ENCODE measurements around the gene PILRA. TPM values are rescaled to one million over a fixed set of nuclear protein-coding genes. Genes with fewer than 3 reads are reported as not detected.

Gene PILRA
- total RNA-seq, 1 experiment from 2014 or later: 3.2 TPM

GRCh38 chr7:100444311-100445278 lies 71.3 kb downstream of the PILRA start:
- Mint-ChIP-seq H3K27ac (peak overlapping the region; percentile 57 to 86 (median 72); a peak in 4 of 7 replicates), H3K27me3 (ENCODE audit: low read depth) (no peaks in the 10 kb centered on the region), H3K4me1 (peaks cover 6 to 12% of the 10 kb centered on the region in 2 experiments), H3K36me3 (ENCODE audit: insufficient read depth in 1 of 3, low read depth in 3 of 3) (peaks cover 0 to 6% (median 0%) of the 10 kb centered on the region in 3 experiments; a peak in 2 of 7 replicates), H3K9me3 (no peaks in the 10 kb centered on the region), H3K4me3 (no peak overlapping the region)
- Histone ChIP-seq H4K5ac (ENCODE audit: insufficient read length, low read depth, low read length) (peak overlapping the region; percentile 70), H2BK15ac (ENCODE audit: low read depth, low read length) (no peak overlapping the region), H3K4me2 (ENCODE audit: insufficient read depth, insufficient read length, low read length) (no peak overlapping the region), H2AK5ac (ENCODE audit: insufficient read length, low read length) (no peak overlapping the region), H3K9me3 (ENCODE audit: control insufficient read depth, low read depth, low read length) (no peaks in the 10 kb centered on the region), H3K23ac (ENCODE audit: insufficient read length, low read depth, low read length) (no peak overlapping the region), H2BK120ac (ENCODE audit: low read depth, low read length, poor library complexity, severe bottlenecking) (no peak overlapping the region), H3K9ac (ENCODE audit: extremely low read depth, insufficient read length, low read length) (no peak overlapping the region), H3K79me2 (ENCODE audit: insufficient read depth, low read length) (no peaks in the 10 kb centered on the region), H3K14ac (ENCODE audit: insufficient read depth, low read length) (peak overlapping the region; percentile 65), H2BK12ac (ENCODE audit: insufficient read length, low read depth, low read length) (no peak overlapping the region), H4K20me1 (ENCODE audit: control insufficient read depth, insufficient read depth, insufficient read length) (no peaks in the 10 kb centered on the region), H3K27me3 (ENCODE audit: insufficient read depth, low read length) (no peaks in the 10 kb centered on the region), H3K56ac (ENCODE audit: insufficient read length, low read depth, low read length) (no peak overlapping the region), H3K27ac (ENCODE audit: insufficient read length, low read depth, low read length) (no peak overlapping the region), H3K4ac (ENCODE audit: low read depth, low read length) (no peak overlapping the region), H3K79me1 (ENCODE audit: insufficient read depth, low read depth, low read length, poor library complexity, severe bottlenecking) (no peaks in the 10 kb centered on the region), H3K4me1 (ENCODE audit: insufficient read depth, low read length) (no peaks in the 10 kb centered on the region), H2BK5ac (ENCODE audit: insufficient read length, low read length) (no peak overlapping the region), H3K18ac (ENCODE audit: insufficient read length, low read depth, low read length) (no peak overlapping the region), H4K91ac (ENCODE audit: insufficient read length, low read depth, low read length) (no peak overlapping the region), H4K8ac (replicated peaks; ENCODE audit: insufficient read length, low read depth, low read length) (no peak overlapping the region), H2BK20ac (ENCODE audit: low read depth, low read length, poor library complexity, severe bottlenecking) (no peak overlapping the region), H3K23me2 (ENCODE audit: insufficient read length, low read depth, low read length, poor library complexity, severe bottlenecking) (no peaks in the 10 kb centered on the region), H3T11ph (ENCODE audit: low read length) (no peak overlapping the region), H2AFZ (ENCODE audit: low read length) (no peak overlapping the region)
- peak; percentile 41 for DNase-seq
- no CpG with 5 or more reads among the region's 14 CpGs for WGBS (ENCODE audit: extremely low coverage, insufficient read length, low lambda C conversion rate)
- TF ChIP-seq CTCF (conservative IDR thresholded peaks at IDR 0.05): no peak

Data from H9 (cell line).